Measurements from ENCODE around the gene CAPN15.

DNA sequence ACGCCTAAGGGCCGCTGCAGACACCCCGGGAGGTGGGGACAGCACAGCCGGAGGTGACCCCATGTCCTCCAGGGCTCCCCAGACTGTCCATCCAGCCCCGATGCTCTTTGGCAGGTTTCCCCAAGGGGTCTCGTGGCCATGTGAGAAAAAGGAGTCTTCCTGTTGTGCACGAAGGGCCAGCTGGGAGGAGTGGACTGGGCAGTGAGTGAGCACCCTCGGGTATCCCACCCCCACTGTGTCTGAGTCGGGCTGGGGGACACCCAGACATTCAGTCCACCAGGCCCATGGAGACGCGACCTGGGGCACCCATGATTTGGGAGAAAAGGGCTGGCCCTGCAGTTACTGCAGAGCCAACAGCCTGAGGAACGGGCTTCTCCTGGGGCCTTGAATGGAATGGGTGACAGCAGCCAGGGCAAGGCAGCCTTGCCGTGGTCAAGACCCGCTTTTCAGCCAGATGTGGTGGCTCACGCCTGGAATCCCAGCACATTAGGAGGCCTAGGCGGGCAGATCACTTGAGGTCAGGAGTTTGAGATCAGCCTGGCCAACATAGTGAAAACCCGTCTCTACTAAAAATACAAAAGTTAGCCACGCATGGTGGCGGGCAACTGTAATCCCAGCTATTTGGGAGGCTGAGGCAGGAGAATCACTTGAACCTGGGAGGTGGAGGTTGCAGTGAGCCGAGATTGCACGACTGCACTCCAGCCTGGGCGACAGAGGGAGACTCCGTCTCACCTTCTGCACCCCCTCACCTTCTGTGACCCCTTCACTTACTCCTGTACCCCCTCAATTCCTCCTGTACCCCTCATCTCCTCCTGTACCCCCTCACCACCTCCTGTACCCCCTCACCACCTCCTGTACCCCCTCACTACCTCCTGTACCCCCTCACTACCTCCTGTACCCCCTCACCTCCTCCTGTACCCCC, 24.1 kb upstream of the CAPN15 start:
- TF ChIP-seq RNF2 (IDR thresholded peaks at IDR 0.05; ENCODE audit: borderline replicate concordance, low read depth), result no peak
- no peak for TF ChIP-seq POLR2A (IDR thresholded peaks at IDR 0.05; ENCODE audit: low read length)
- TF ChIP-seq, protein P1, sequence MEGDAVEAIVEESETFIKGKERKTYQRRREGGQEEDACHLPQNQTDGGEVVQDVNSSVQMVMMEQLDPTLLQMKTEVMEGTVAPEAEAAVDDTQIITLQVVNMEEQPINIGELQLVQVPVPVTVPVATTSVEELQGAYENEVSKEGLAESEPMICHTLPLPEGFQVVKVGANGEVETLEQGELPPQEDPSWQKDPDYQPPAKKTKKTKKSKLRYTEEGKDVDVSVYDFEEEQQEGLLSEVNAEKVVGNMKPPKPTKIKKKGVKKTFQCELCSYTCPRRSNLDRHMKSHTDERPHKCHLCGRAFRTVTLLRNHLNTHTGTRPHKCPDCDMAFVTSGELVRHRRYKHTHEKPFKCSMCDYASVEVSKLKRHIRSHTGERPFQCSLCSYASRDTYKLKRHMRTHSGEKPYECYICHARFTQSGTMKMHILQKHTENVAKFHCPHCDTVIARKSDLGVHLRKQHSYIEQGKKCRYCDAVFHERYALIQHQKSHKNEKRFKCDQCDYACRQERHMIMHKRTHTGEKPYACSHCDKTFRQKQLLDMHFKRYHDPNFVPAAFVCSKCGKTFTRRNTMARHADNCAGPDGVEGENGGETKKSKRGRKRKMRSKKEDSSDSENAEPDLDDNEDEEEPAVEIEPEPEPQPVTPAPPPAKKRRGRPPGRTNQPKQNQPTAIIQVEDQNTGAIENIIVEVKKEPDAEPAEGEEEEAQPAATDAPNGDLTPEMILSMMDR (IDR thresholded peaks at IDR 0.05), result no peak
- TF ChIP-seq MAFK (IDR thresholded peaks at IDR 0.05; ENCODE audit: partially characterized antibody), result no peak
